ENCODE data around the gene MEOX1.
A peak's percentile ranks its signal among the peaks of the same experiment; 100 is the strongest.
"Not testable (repeated sequence)": the region's sequence is repeated elsewhere in the genome, so short reads cannot be mapped to it uniquely, and the experiment has no call there.

The MEOX1 gene

DNA sequence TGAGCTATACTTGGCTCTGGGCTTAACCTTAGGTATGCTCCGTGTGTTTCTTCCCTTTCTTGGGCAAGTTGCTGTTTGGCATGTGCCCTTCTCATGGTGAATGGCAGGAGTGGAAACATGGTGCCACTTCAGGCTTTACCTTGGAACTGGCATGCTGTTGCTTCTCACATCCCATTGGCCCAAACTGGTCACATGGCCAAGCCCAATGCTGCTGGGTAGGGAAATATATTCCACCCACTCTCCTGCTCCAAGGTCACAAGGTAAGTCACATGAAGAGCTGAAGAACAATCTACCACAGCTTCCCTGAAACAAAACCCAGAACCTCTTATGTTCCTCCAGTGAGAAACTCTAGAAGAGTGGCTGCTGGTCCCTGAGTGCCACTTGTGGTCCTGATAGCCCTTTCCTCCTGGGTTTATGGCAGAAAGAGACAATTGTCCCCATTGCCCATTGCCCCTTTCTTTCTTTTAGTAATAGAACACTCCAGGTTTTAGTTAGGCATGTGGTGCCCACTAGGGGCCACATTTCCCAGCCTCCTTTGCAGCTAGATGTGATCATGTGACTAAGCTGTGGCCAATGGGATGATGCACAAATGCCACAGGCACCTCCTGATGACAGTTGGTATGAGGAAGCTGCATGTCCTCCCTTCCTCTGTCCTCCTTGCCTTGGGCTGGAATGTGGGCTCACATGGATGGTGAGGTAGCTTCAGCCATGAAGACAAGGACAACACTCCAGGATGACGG lies 50.3 kb downstream of the MEOX1 start:
- no peak overlapping the region for H3K4me3 Mint-ChIP-seq
- peaks cover 23% of the 10 kb centered on the region for H3K4me1 Mint-ChIP-seq
- no peak for TF ChIP-seq CTCF (IDR thresholded peaks at IDR 0.05; ENCODE audit: unreplicated experiment in 3 of 3)
- H3K9me3 Mint-ChIP-seq, result no peaks in the 10 kb centered on the region
- peaks cover 30% of the 10 kb centered on the region for H3K27me3 Mint-ChIP-seq (ENCODE audit: low read depth)
- no peak overlapping the region for H3K27ac Mint-ChIP-seq
- no peaks in the 10 kb centered on the region for H3K36me3 Mint-ChIP-seq (ENCODE audit: low read depth)

- Mint-ChIP-seq H3K4me1 (peaks cover 19% of the 10 kb centered on the region), H3K9me3 (peaks cover 6% of the 10 kb centered on the region), H3K27me3 (ENCODE audit: low read depth) (peaks cover 20% of the 10 kb centered on the region), H3K4me3 (no peak overlapping the region), H3K27ac (peak overlapping the region in 1 of 3 experiments; percentile 19), H3K36me3 (ENCODE audit: low read depth) (no peaks in the 10 kb centered on the region)
- no peak for TF ChIP-seq CTCF (IDR thresholded peaks at IDR 0.05; ENCODE audit: unreplicated experiment in 3 of 3)
Observed at GRCh38 chr17:43609613-43610385, 51.9 kb downstream of the MEOX1 start.

DNA sequence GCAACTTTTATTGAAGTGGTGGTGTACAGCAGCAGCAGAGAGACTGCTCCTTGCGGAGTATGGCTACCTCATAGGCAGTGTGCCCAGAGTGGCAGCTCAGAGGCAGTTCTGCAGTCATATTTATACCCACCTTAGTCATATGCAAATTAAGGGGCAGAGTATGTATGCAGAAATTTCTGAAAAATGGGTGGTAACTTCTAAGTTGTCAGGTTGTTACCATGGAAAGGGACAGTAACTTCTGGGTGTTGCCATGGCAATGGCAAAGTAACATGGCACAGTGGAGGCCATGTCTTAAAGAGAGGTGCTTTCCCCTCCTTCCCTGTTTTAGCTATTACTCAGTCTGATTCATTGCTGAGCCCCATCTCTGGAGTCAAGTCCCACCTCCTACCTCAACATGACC lies 53.4 kb downstream of the MEOX1 start:
- H3K9me3 Mint-ChIP-seq, result peaks cover 6% of the 10 kb centered on the region
- H3K27me3 Mint-ChIP-seq (ENCODE audit: low read depth), result peaks cover 8% of the 10 kb centered on the region
- TF ChIP-seq CTCF (IDR thresholded peaks at IDR 0.05; ENCODE audit: unreplicated experiment in 3 of 3), result no peak
- no peak overlapping the region for H3K4me3 Mint-ChIP-seq
- H3K36me3 Mint-ChIP-seq (ENCODE audit: low read depth), result no peaks in the 10 kb centered on the region
- H3K27ac Mint-ChIP-seq, result no peak overlapping the region
- H3K4me1 Mint-ChIP-seq, result peaks cover 20% of the 10 kb centered on the region

DNA sequence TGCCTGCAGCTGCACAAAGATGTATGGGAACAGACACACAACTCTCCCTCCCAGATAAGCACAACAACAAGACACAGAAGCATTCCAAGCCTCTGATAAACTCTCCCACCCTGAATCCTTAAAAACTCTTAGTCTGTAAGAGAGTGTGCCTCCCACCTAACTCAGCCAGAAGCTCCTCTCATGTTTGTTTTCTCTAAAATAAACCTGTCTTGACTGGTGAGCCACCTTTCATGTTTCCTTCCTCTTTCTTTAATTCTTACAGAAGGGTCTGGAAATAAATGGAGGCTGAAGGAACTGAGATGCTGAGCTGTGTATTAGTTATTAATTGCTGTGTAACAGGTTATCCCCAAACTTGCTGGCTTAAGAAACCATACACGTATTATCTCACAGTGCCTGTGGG lies 57.2 kb downstream of the MEOX1 start:
- H3K27me3 Mint-ChIP-seq (ENCODE audit: low read depth), result peaks cover 8% of the 10 kb centered on the region
- peaks cover 6% of the 10 kb centered on the region for H3K9me3 Mint-ChIP-seq
- H3K27ac Mint-ChIP-seq, result peak overlapping the region; percentile 17 to 74 (median 58)
- H3K4me1 Mint-ChIP-seq, result peaks cover 34% of the 10 kb centered on the region
- H3K36me3 Mint-ChIP-seq (ENCODE audit: low read depth), result no peaks in the 10 kb centered on the region
- H3K4me3 Mint-ChIP-seq, result no peak overlapping the region
- no peak for TF ChIP-seq CTCF (IDR thresholded peaks at IDR 0.05; ENCODE audit: unreplicated experiment in 3 of 3)

GRCh38 chr17:43603321-43603720 lies 58.4 kb downstream of the MEOX1 start:
- H3K27ac Mint-ChIP-seq, result peak overlapping the region in 1 of 3 experiments; percentile 38
- H3K27me3 Mint-ChIP-seq (ENCODE audit: low read depth), result peaks cover 17% of the 10 kb centered on the region
- no peaks in the 10 kb centered on the region for H3K36me3 Mint-ChIP-seq (ENCODE audit: low read depth)
- no peak overlapping the region for H3K4me3 Mint-ChIP-seq
- TF ChIP-seq CTCF (IDR thresholded peaks at IDR 0.05; ENCODE audit: unreplicated experiment in 3 of 3), result no peak
- H3K4me1 Mint-ChIP-seq, result peaks cover 43% of the 10 kb centered on the region
- peaks cover 6% of the 10 kb centered on the region for H3K9me3 Mint-ChIP-seq

DNA sequence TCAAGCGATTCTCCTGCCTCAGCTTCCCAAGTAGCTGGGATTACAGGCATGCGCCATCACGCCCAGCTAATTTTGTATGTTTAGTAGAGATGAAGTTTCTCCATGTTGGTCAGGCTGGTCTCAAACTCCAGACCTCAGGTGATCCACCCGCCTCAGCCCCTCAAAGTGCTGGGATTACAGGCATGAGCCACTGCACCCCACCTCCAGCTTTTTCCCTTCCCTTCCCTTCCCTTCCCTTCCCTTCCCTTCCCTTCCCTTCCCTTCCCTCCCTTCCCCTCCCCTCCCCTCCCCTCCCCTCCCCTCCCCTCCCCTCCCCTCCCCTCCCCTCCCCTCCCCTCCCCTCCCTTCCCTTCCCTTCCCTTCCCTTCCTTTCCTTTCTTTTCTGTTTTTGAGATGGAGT lies 59.2 kb downstream of the MEOX1 start:
- H3K36me3 Mint-ChIP-seq (ENCODE audit: low read depth); H3K4me3 Mint-ChIP-seq; H3K27ac Mint-ChIP-seq; H3K9me3 Mint-ChIP-seq: not testable (repeated sequence)
- Mint-ChIP-seq H3K27me3 (ENCODE audit: low read depth) (peaks cover 17% of the 10 kb centered on the region), H3K4me1 (peaks cover 49% of the 10 kb centered on the region)

Data from nephron (organoid).